NCI-H510A (cell line): Measurements from ENCODE around the gene TMEM19.
"Not testable (repeated sequence)": the region's sequence is repeated elsewhere in the genome, so short reads cannot be mapped to it uniquely, and the experiment has no call there.

Experiments used
- DNase-seq: peaks from one replicate; lab custom pipeline; 2025; lab: John Stamatoyannopoulos, UW

The TMEM19 gene

GRCh38 chr12:71666259-71666658, 19.6 kb upstream of the TMEM19 start:
- DNase-seq, result no peak

GRCh38 chr12:71671311-71671710, 14.6 kb upstream of the TMEM19 start:
- no peak for DNase-seq

GRCh38 chr12:71671816-71672215, 14.1 kb upstream of the TMEM19 start:
- DNase-seq, result no peak

- no peak for DNase-seq
These were observed 3.4 kb upstream of the TMEM19 start for GRCh38 chr12:71682466-71682865.

GRCh38 chr12:71683633-71684032, 2.2 kb upstream of the TMEM19 start:
- DNase-seq, result no peak

GRCh38 chr12:71684081-71684480, 1.8 kb upstream of the TMEM19 start:
- no peak for DNase-seq

GRCh38 chr12:71685312-71685906, 473 bp upstream of the TMEM19 start:
- no peak for DNase-seq

GRCh38 chr12:71686658-71687025, 760 bp downstream of the TMEM19 start:
- no peak for DNase-seq

- not testable (repeated sequence) for DNase-seq
These were observed 1.3 kb downstream of the TMEM19 start for GRCh38 chr12:71687172-71687571.

GRCh38 chr12:71688961-71689570, 3.2 kb downstream of the TMEM19 start:
- no peak for DNase-seq

- DNase-seq, result peak; percentile 13
These were observed 5.7 kb downstream of the TMEM19 start for GRCh38 chr12:71691504-71692129.

GRCh38 chr12:71693126-71693525, 7.2 kb downstream of the TMEM19 start:
- no peak for DNase-seq

- DNase-seq, result not testable (repeated sequence)
These were observed 7.8 kb downstream of the TMEM19 start for GRCh38 chr12:71693651-71694050.

- DNase-seq, result no peak
These were observed 8.4 kb downstream of the TMEM19 start for GRCh38 chr12:71694099-71694820.

GRCh38 chr12:71695782-71696181, 9.9 kb downstream of the TMEM19 start:
- no peak for DNase-seq

GRCh38 chr12:71702181-71702580, 16.3 kb downstream of the TMEM19 start:
- DNase-seq, result not testable (repeated sequence)

GRCh38 chr12:71702590-71702989, 16.7 kb downstream of the TMEM19 start:
- DNase-seq, result no peak

- DNase-seq, result no peak
These were observed 17.3 kb downstream of the TMEM19 start for GRCh38 chr12:71703206-71703605.

GRCh38 chr12:71704920-71705319, 19.0 kb downstream of the TMEM19 start:
- no peak for DNase-seq

GRCh38 chr12:71708658-71709057, 22.8 kb downstream of the TMEM19 start:
- no peak for DNase-seq

- DNase-seq, result no peak
These were observed 24.6 kb downstream of the TMEM19 start for GRCh38 chr12:71710276-71711125.

- no peak for DNase-seq
These were observed 32.7 kb downstream of the TMEM19 start for GRCh38 chr12:71718611-71719010.
